HG02938 (cell line): Measurements from ENCODE around the gene SHISA9.

Experiments
- ATAC-seq: cut with Tn5 transposase; IDR thresholded peaks from one replicate; pipeline ENCODE4 v1.9.1; 2021; ENCODE audit warnings: mild to moderate bottlenecking, moderate library complexity; ENCODE audit not compliant: unreplicated experiment

The SHISA9 gene

GRCh38 chr16:13155780-13156179 lies 254.4 kb downstream of the SHISA9 start:
- no peak for ATAC-seq

DNA sequence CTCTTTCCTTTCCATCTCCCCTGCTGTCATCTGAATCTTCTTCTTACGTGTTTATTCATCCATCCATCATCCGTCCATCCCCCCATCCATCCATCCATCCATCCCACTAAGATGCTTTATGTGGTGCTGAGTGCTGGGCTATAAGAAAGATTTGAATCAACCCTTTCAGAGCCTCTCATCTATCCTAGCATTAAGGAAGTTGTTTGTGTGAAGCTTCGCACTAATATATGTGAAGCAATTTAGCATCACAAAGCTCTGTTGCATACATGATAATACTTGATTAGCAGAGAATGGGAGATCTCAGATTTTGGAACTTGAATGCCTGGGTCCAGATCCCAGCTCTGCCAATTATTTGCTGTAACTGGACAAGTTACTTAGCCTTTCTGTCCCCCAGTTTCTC lies 255.7 kb downstream of the SHISA9 start:
- no peak for ATAC-seq

GRCh38 chr16:13158427-13158826 lies 257.0 kb downstream of the SHISA9 start:
- no peak for ATAC-seq

DNA sequence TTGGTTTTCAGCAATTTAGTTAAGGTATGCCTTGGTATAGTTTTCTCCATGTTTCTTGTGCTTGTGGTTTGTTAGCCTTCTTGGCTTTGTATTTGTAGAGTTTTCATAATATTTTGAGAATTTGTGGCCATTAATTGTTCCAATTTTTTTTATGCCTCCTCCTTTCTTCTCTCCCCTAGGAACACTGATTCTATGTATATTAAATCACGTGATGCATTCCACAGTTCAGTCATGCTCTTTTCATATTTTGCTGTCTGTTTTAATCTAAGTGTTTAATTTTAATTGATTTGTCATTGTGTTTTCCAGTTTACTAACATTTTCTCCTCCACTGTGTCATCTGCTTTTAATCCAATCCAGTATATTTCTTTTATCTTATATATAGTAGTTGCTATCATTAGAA lies 263.6 kb downstream of the SHISA9 start:
- no peak for ATAC-seq

GRCh38 chr16:13168091-13168572 lies 266.7 kb downstream of the SHISA9 start:
- no peak for ATAC-seq

GRCh38 chr16:13171313-13171712 lies 269.9 kb downstream of the SHISA9 start:
- ATAC-seq: no peak

- no peak for ATAC-seq
Observed at GRCh38 chr16:13176711-13177110, 275.3 kb downstream of the SHISA9 start.

GRCh38 chr16:13178318-13178717 lies 276.9 kb downstream of the SHISA9 start:
- ATAC-seq: no peak

DNA sequence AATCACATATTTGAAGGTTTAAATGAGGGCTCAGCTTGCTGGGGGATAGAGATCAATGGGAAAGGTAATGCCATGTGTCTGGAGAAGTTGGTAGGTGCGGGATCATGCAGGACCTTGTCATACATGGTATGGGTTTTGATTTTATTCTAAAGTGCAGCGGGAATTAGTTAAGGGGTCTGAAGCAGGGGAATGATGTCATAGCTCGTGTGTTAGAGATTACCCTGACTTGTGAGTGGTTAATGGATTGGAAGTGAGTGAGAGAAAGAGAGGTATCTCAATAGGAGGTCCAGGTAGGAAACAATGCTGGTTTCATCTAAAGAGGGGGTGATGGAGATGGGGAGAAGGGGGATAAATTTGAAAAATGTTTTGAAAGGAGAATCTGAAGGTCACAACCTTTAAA lies 280.0 kb downstream of the SHISA9 start:
- ATAC-seq: no peak

GRCh38 chr16:13186813-13187212 lies 285.4 kb downstream of the SHISA9 start:
- no peak for ATAC-seq

- ATAC-seq: no peak
Observed at GRCh38 chr16:13189250-13189649, 287.9 kb downstream of the SHISA9 start.

GRCh38 chr16:13193721-13194120 lies 292.3 kb downstream of the SHISA9 start:
- no peak for ATAC-seq

GRCh38 chr16:13194766-13195165 lies 293.4 kb downstream of the SHISA9 start:
- no peak for ATAC-seq

DNA sequence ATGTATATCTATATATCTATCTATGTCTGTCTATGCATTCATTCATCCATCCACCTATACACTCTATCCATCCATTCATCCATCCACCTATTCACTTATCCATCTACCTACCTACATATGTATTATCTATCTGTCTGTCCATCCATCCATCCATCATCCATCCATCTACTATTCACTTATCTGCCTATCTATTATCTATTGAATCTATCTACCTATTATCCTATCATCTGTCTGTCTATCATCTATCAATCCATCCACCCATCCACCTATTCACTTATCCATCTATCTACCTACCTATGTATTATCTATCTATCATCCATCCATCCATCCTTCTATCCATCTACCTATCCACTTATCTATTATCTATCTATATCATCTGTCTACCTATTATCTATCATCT lies 302.3 kb downstream of the SHISA9 start:
- no peak for ATAC-seq

- no peak for ATAC-seq
Observed at GRCh38 chr16:13205352-13205751, 304.0 kb downstream of the SHISA9 start.

- no peak for ATAC-seq
Observed at GRCh38 chr16:13206606-13207005, 305.2 kb downstream of the SHISA9 start.

GRCh38 chr16:13207151-13207550 lies 305.8 kb downstream of the SHISA9 start:
- no peak for ATAC-seq

GRCh38 chr16:13223666-13224065 lies 322.3 kb downstream of the SHISA9 start:
- no peak for ATAC-seq

DNA sequence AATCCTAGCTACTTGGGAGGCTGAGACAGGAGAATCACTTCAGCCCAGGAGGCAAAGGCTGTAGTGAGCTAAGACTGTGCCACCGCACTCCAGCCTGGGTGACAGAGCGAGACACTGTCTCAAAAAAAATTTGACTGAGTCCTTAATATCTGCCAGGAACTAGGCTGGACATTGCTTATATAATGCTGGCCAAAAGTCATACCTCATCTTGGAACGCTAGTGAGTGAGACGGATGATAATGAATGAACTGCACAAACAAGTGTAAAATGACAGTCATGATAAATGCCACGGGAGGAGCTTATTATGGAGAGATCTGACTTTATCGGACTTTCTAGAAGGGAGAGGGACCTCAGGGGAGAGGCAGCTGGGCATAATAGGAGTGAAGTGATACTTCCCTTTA lies 327.6 kb downstream of the SHISA9 start:
- no peak for ATAC-seq

DNA sequence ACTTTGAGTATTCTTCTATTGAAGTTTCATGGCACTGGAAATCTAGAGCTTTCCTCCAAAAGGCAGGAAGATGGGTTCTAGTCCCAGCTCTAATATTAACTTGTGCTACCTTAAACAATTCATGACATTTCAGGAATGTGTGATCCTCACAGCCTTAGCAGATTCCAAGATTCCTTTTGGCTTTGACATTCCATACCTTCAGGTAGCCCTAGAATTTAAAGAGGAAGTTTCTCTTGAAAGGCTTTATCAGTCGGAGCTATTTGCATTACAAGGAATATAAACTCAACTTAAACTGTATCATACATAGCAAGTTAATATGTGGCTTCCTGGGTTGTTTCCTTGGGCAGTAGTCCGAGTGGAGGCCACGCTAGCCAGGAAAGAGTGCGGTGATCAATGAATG lies 330.0 kb downstream of the SHISA9 start:
- no peak for ATAC-seq

DNA sequence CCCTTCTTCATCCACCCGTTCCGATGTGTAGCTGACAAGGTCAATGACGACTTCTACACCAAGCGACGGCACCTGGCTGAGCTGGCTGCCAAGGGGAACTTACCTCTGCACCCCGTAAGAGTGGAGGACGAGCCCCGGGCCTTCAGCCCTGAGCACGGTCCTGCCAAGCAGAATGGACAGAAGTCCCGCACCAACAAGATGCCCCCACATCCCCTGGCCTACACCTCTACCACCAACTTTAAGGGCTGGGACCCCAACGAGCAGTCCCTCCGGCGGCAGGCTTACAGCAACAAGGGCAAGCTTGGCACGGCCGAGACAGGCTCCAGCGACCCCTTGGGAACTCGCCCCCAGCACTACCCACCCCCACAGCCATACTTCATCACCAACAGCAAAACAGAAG lies 333.6 kb downstream of the SHISA9 start:
- no peak for ATAC-seq

- ATAC-seq: no peak
Observed at GRCh38 chr16:13236308-13236707, 334.9 kb downstream of the SHISA9 start.

- no peak for ATAC-seq
Observed at GRCh38 chr16:13238182-13238581, 336.8 kb downstream of the SHISA9 start.

GRCh38 chr16:13242201-13242600 lies 340.8 kb downstream of the SHISA9 start:
- ATAC-seq: no peak
